DOHH2 (cell line): ENCODE data around the gene UBE2D4.

ENCODE experiments used
- CTCF ChIP-seq: fragments of 200-600 bp; sonication (generic); IDR thresholded peaks from one replicate; pipeline ENCODE4 v1.5.1; 2014; ENCODE audit warnings: antibody characterized with exemption, mild to moderate bottlenecking, low read depth, low read length; ENCODE audit not compliant: poor library complexity, severe bottlenecking
- EZH2phosphoT487 ChIP-seq: fragments of 200-600 bp; sonication (generic); IDR thresholded peaks from 2 replicates; pipeline ENCODE4 v1.6.1; 2017; ENCODE audit warnings: borderline replicate concordance, mild to moderate bottlenecking, antibody characterized with exemption, low read length, moderate library complexity, mixed read lengths

- TF ChIP-seq CTCF (no peak), EZH2phosphoT487 (no peak)
These were observed 51.3 kb downstream of the UBE2D4 start for GRCh38 chr7:43977525-43977924.
